GM18873 (cell line): ENCODE results near the gene DCAF5.
"Not testable (repeated sequence)": the region's sequence is repeated elsewhere in the genome, so short reads cannot be mapped to it uniquely, and the experiment has no call there.

ENCODE experiments used
- ATAC-seq: cut with Tn5 transposase; IDR thresholded peaks from one replicate; pipeline ENCODE4 v1.9.1; 2021; ENCODE audit warnings: mild to moderate bottlenecking, moderate library complexity, moderate number of reproducible peaks; ENCODE audit not compliant: unreplicated experiment, low FRiP score

DCAF5 gene

GRCh38 chr14:69077185-69077584 lies 75.7 kb downstream of the DCAF5 start:
- not testable (repeated sequence) for ATAC-seq

- ATAC-seq: no peak
Observed at GRCh38 chr14:69076341-69076740, 76.6 kb downstream of the DCAF5 start.

- no peak for ATAC-seq
Observed at GRCh38 chr14:69073915-69074314, 79.0 kb downstream of the DCAF5 start.

GRCh38 chr14:69073429-69073828 lies 79.5 kb downstream of the DCAF5 start:
- no peak for ATAC-seq

- no peak for ATAC-seq
Observed at GRCh38 chr14:69072584-69072983, 80.3 kb downstream of the DCAF5 start.

GRCh38 chr14:69068744-69069421 lies 84.0 kb downstream of the DCAF5 start:
- no peak for ATAC-seq

- ATAC-seq: no peak
Observed at GRCh38 chr14:69066396-69067171, 86.3 kb downstream of the DCAF5 start.

- ATAC-seq: not testable (repeated sequence)
Observed at GRCh38 chr14:69065934-69066333, 87.0 kb downstream of the DCAF5 start.

GRCh38 chr14:69064596-69064995 lies 88.3 kb downstream of the DCAF5 start:
- ATAC-seq: no peak

GRCh38 chr14:69059658-69060623 lies 93.0 kb downstream of the DCAF5 start:
- ATAC-seq: no peak

GRCh38 chr14:69055999-69056788 lies 96.7 kb downstream of the DCAF5 start:
- no peak for ATAC-seq

GRCh38 chr14:69055125-69055524 lies 97.8 kb downstream of the DCAF5 start:
- ATAC-seq: no peak

GRCh38 chr14:69054030-69054429 lies 98.9 kb downstream of the DCAF5 start:
- no peak for ATAC-seq

GRCh38 chr14:69052181-69052601 lies 100.7 kb downstream of the DCAF5 start:
- no peak for ATAC-seq

- no peak for ATAC-seq
Observed at GRCh38 chr14:69050240-69051184, 102.4 kb downstream of the DCAF5 start.

- no peak for ATAC-seq
Observed at GRCh38 chr14:69049675-69050074, 103.2 kb downstream of the DCAF5 start.

- no peak for ATAC-seq
Observed at GRCh38 chr14:69048456-69048855, 104.5 kb downstream of the DCAF5 start.

- ATAC-seq: no peak
Observed at GRCh38 chr14:69047255-69047654, 105.7 kb downstream of the DCAF5 start.

- ATAC-seq: no peak
Observed at GRCh38 chr14:69046476-69046860, 106.5 kb downstream of the DCAF5 start.
